ENCODE data around the gene ACOT13.
"Not testable (repeated sequence)": the region's sequence is repeated elsewhere in the genome, so short reads cannot be mapped to it uniquely, and the experiment has no call there.

Gene ACOT13

GRCh38 chr6:24666641-24667377, at the start of gene ACOT13, which contains the start of gene TDP2:
Gene ACOT13, plus strand, starts transcription at chr6:24667077. Its CDS starts 187 bp downstream, at chr6:24667264.
Gene TDP2, minus strand, starts transcription at chr6:24666899. Its CDS starts 37 bp downstream, at chr6:24666862.
- peak; percentile 99 for DNase-seq

GRCh38 chr6:24619661-24620060, 47.2 kb upstream of the ACOT13 start:
- DNase-seq: no peak

- no peak for DNase-seq
Observed at GRCh38 chr6:24620637-24621036, 46.2 kb upstream of the ACOT13 start.

GRCh38 chr6:24621626-24622289, 45.1 kb upstream of the ACOT13 start:
- DNase-seq: no peak

- DNase-seq: no peak
Observed at GRCh38 chr6:24630856-24631505, 35.9 kb upstream of the ACOT13 start.

GRCh38 chr6:24631671-24632070, 35.2 kb upstream of the ACOT13 start:
- peak; percentile 4 for DNase-seq

- peak; percentile 79 for DNase-seq
Observed at GRCh38 chr6:24632573-24632972, 34.3 kb upstream of the ACOT13 start.

- no peak for DNase-seq
Observed at GRCh38 chr6:24636681-24637080, 30.2 kb upstream of the ACOT13 start.

DNA sequence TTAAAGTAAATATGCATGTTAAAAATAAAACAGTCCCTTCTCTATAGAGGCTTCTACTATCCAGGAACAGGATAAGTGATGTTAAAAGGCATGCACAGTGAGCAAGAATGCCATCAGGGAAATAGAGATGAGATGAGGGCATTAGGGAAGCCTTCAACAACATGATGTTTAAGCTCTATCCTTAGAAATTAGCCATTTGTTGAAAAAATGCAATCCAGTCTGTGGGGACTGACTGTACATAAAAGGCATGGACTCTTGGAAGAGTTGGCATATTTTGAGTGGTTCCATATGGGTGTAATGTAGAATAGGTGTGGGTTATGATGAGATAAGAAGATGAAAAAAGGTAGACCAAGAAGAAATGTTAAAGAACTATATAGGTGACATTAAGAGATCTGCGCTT, 26.7 kb upstream of the ACOT13 start:
- no peak for DNase-seq

- not testable (repeated sequence) for DNase-seq
Observed at GRCh38 chr6:24640631-24641030, 26.2 kb upstream of the ACOT13 start.

GRCh38 chr6:24642061-24642460, 24.8 kb upstream of the ACOT13 start:
- no peak for DNase-seq

DNA sequence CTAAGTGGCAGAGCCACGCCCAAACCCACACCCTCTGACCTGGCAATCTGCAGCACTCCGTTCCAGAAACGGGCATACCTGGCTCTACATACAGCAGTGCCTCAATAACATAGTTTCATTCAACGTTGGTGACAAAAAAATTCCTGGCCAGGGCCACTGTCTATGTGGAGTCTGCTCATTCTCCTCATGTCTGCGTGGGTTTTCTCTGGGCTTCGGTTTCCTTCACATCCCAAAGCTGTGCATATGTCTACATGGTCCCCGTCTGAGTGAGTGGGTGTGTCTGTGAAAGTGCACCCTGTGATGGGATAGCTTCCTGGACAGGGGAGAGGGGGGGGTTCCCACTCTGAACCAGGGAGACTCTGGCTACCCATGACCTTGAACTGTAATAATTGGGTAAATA, 23.0 kb upstream of the ACOT13 start:
- no peak for DNase-seq

GRCh38 chr6:24644377-24644776, 22.5 kb upstream of the ACOT13 start:
- no peak for DNase-seq

GRCh38 chr6:24646771-24647170, 20.1 kb upstream of the ACOT13 start:
- DNase-seq: peak; percentile 67

- no peak for DNase-seq
Observed at GRCh38 chr6:24648276-24648675, 18.6 kb upstream of the ACOT13 start.

DNA sequence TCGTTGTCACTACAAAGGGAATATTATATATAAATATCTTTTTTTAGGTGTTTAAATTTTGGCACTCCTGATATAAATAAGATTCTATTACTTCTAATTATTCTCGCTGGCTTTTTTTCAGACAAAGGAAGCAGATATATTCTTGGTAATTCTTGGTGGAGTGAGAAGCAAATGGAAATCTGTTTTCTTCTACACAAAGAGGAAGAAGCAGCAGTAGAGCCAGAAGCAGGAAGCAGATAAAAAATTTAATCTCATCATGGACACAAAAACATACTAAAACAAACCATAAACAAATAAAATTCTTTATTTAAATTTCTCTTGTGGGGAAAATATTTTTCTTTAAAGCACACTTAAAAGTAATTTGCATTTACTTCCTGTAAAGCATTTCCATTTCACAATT, 17.2 kb upstream of the ACOT13 start:
- no peak for DNase-seq

- DNase-seq: no peak
Observed at GRCh38 chr6:24650365-24650764, 16.5 kb upstream of the ACOT13 start.

- DNase-seq: no peak
Observed at GRCh38 chr6:24655215-24655614, 11.7 kb upstream of the ACOT13 start.

- no peak for DNase-seq
Observed at GRCh38 chr6:24658573-24659560, 8.0 kb upstream of the ACOT13 start.

DNA sequence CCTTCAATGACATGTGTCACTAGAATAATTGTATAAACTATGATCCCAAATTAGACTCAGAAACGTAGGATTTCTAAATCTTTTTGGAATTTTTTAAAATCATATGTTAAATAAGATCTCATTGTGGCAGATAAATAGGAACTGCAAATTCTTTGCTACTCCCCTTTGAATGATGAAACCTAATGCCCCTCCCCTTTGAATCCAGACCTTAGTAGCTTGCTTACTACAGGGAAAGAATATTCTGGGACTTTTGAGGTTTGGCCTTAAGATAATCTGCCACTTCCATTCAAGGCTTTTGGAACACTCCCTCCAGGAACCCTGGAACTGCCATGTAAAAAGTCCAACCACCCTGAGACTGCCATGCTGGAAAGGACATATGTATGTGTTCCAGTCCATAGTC, 7.3 kb upstream of the ACOT13 start:
- no peak for DNase-seq

DNA sequence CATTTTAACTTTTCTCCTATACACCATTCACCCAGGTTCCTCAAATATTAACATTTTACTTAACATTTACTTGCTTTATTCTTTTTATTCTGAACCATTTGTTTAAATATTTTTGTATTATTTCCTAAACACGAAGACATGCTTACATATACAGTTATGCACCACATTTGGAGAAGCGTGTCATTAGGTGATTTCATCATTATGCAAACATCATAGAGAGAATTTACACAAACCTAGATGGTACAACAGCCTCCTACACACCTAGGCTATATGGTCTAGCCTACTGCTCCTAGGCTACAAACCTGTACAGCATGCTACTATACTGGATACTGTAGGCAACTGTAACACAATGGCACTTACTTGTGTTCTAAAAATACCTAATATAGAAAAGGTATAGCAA, 6.8 kb upstream of the ACOT13 start:
- no peak for DNase-seq

- not testable (repeated sequence) for DNase-seq
Observed at GRCh38 chr6:24661759-24662158, 5.1 kb upstream of the ACOT13 start.

GRCh38 chr6:24662236-24662635, 4.6 kb upstream of the ACOT13 start:
- no peak for DNase-seq
